Osteocyte (in vitro differentiated cells): ENCODE data around the gene DERL3. TPM values are rescaled to one million over a fixed set of nuclear protein-coding genes. Genes with fewer than 3 reads are reported as not detected.

Experiments used
- DNase-seq: peaks from one replicate; pipeline ENCODE4 v3.0.0; 2021; ENCODE audit warnings: mixed read lengths; ENCODE audit not compliant: unreplicated experiment; ENCODE audit errors: extremely low spot score
- H3K27ac Mint-ChIP-seq: one replicate; pipeline ENCODE4 v1.8.0; 2021; ENCODE audit warnings: mild to moderate bottlenecking, mixed read lengths; ENCODE audit not compliant: unreplicated experiment
- H3K27me3 Mint-ChIP-seq: one replicate; pipeline ENCODE4 v1.8.0; 2021; ENCODE audit warnings: mixed read lengths; ENCODE audit not compliant: unreplicated experiment
- H3K36me3 Mint-ChIP-seq: one replicate; pipeline ENCODE4 v1.8.0; 2021; ENCODE audit warnings: mixed read lengths; ENCODE audit not compliant: unreplicated experiment
- H3K4me1 Mint-ChIP-seq: one replicate; pipeline ENCODE4 v1.8.0; 2021; ENCODE audit warnings: mixed read lengths; ENCODE audit not compliant: unreplicated experiment
- H3K4me3 Mint-ChIP-seq: one replicate; pipeline ENCODE4 v1.8.0; 2021; ENCODE audit warnings: mild to moderate bottlenecking, moderate library complexity, mixed read lengths; ENCODE audit not compliant: unreplicated experiment
- H3K9me3 Mint-ChIP-seq: one replicate; pipeline ENCODE4 v1.8.0; 2021; ENCODE audit warnings: mixed read lengths; ENCODE audit not compliant: unreplicated experiment
- total RNA-seq: library from RNA; stranded (reverse); gene quantifications from 2 replicates; pipeline ENCODE4 v1.2.1, GENCODE V29; 2021
- TF ChIP-seq, protein P1 (sequence below): fragments of 200-600 bp; sonication (generic); IDR thresholded peaks from 2 replicates; pipeline ENCODE4 v1.5.0; 2021; ENCODE audit warnings: antibody characterized with exemption, mild to moderate bottlenecking, moderate library complexity

DERL3 gene
- total RNA-seq, 1 donor from 2014 or later: 0.56 TPM

GRCh38 chr22:23859201-23859600 lies 20.4 kb upstream of the DERL3 start:
- TF ChIP-seq, protein P1, sequence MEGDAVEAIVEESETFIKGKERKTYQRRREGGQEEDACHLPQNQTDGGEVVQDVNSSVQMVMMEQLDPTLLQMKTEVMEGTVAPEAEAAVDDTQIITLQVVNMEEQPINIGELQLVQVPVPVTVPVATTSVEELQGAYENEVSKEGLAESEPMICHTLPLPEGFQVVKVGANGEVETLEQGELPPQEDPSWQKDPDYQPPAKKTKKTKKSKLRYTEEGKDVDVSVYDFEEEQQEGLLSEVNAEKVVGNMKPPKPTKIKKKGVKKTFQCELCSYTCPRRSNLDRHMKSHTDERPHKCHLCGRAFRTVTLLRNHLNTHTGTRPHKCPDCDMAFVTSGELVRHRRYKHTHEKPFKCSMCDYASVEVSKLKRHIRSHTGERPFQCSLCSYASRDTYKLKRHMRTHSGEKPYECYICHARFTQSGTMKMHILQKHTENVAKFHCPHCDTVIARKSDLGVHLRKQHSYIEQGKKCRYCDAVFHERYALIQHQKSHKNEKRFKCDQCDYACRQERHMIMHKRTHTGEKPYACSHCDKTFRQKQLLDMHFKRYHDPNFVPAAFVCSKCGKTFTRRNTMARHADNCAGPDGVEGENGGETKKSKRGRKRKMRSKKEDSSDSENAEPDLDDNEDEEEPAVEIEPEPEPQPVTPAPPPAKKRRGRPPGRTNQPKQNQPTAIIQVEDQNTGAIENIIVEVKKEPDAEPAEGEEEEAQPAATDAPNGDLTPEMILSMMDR: no peak
- DNase-seq: no peak
- Mint-ChIP-seq H3K9me3 (no peaks in the 10 kb centered on the region), H3K36me3 (peaks cover 6% of the 10 kb centered on the region), H3K4me3 (no peak overlapping the region), H3K27ac (no peak overlapping the region), H3K4me1 (peaks cover 14% of the 10 kb centered on the region), H3K27me3 (no peaks in the 10 kb centered on the region)

DNA sequence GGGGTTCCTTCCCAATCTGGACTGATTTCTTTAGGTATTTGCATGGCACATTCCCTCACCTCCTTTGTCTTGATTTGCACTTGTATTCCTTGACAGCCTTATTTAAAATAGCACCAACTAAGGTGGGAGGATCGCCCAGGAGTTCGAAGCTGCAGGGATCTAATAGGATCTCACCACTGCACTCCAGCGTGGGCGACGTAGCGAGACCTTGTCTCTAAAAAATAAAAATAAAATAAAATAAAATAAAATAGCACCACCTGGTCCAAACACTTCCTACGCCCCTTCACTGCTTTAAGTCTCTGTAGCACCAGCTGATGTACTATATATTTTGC lies 19.6 kb upstream of the DERL3 start:
- Mint-ChIP-seq H3K4me1 (peaks cover 14% of the 10 kb centered on the region), H3K27me3 (no peaks in the 10 kb centered on the region), H3K36me3 (peaks cover 3% of the 10 kb centered on the region), H3K4me3 (peak overlapping the region; percentile 83), H3K9me3 (no peaks in the 10 kb centered on the region), H3K27ac (no peak overlapping the region)
- TF ChIP-seq, protein P1: no peak
- no peak for DNase-seq

- TF ChIP-seq, protein P1: no peak
- peak; percentile 99 for DNase-seq
- H3K36me3 Mint-ChIP-seq: peaks cover 3% of the 10 kb centered on the region
- no peaks in the 10 kb centered on the region for H3K27me3 Mint-ChIP-seq
- H3K27ac Mint-ChIP-seq: peak within 1 kb of the TSS; percentile 90
- H3K4me1 Mint-ChIP-seq: peaks cover 14% of the 10 kb centered on the region
- H3K9me3 Mint-ChIP-seq: no peaks in the 10 kb centered on the region
- peak within 1 kb of the TSS; percentile 83 for H3K4me3 Mint-ChIP-seq
Observed at GRCh38 chr22:23857606-23858483, 19.0 kb upstream of the DERL3 start, which contains the start of gene SLC2A11. Gene SLC2A11, plus strand, starts transcription at chr22:23857875. Its CDS starts 125 bp downstream, at chr22:23858000.

GRCh38 chr22:23856721-23857605 lies 18.2 kb upstream of the DERL3 start:
- H3K27me3 Mint-ChIP-seq: no peaks in the 10 kb centered on the region
- H3K9me3 Mint-ChIP-seq: no peaks in the 10 kb centered on the region
- peak overlapping the region; percentile 90 for H3K27ac Mint-ChIP-seq
- H3K4me1 Mint-ChIP-seq: peaks cover 14% of the 10 kb centered on the region
- no peaks in the 10 kb centered on the region for H3K36me3 Mint-ChIP-seq
- TF ChIP-seq, protein P1: no peak
- H3K4me3 Mint-ChIP-seq: peak overlapping the region; percentile 83
- no peak for DNase-seq
